ENCODE results near the gene COPA. TPM values are rescaled to one million over a fixed set of nuclear protein-coding genes. Genes with fewer than 3 reads are reported as not detected.

The COPA gene
- total RNA-seq, 1 experiment from 2014 or later, result 155 TPM

DNA sequence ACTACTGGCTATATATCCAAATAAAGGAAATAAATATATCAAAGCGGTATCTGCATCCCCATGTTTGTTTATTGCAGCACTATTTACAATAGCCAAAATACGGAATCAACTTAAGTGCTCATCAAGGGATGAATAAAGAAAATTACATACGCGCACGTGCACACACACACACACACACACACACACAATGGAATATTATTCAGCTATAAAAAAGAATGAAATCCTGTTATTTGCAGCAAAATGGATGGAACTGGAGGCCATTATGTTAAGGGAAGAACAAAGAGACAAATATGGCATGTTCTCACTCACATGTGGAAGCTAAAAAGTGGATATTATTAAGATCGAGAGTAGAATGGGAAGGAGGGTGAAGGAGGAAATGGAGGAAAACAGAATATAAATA, 20.2 kb downstream of the COPA start:
- intact Hi-C loops (cut with micrococcal nuclease; ENCODE audit: unreplicated experiment), result no loop called here
- TF ChIP-seq, protein P1, sequence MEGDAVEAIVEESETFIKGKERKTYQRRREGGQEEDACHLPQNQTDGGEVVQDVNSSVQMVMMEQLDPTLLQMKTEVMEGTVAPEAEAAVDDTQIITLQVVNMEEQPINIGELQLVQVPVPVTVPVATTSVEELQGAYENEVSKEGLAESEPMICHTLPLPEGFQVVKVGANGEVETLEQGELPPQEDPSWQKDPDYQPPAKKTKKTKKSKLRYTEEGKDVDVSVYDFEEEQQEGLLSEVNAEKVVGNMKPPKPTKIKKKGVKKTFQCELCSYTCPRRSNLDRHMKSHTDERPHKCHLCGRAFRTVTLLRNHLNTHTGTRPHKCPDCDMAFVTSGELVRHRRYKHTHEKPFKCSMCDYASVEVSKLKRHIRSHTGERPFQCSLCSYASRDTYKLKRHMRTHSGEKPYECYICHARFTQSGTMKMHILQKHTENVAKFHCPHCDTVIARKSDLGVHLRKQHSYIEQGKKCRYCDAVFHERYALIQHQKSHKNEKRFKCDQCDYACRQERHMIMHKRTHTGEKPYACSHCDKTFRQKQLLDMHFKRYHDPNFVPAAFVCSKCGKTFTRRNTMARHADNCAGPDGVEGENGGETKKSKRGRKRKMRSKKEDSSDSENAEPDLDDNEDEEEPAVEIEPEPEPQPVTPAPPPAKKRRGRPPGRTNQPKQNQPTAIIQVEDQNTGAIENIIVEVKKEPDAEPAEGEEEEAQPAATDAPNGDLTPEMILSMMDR (IDR thresholded peaks at IDR 0.05; ENCODE audit: insufficient read depth in 1 of 2, low read depth in 1 of 2, low read length in 1 of 2, severe bottlenecking in 1 of 2, unreplicated experiment in 1 of 2), result no peak
- H3K36me3 ChIP-seq (ENCODE audit: control insufficient read depth, insufficient read depth, low read length), result no peaks in the 10 kb centered on the region
- no peak overlapping the region for H3K4me3 ChIP-seq (ENCODE audit: low read depth, low read length)
- Mint-ChIP-seq H3K27ac (ENCODE audit: unreplicated experiment) (no peak overlapping the region), H3K4me1 (ENCODE audit: low read depth, unreplicated experiment) (no peaks in the 10 kb centered on the region), H3K9me3 (ENCODE audit: unreplicated experiment) (no peaks in the 10 kb centered on the region), H3K27me3 (ENCODE audit: insufficient read depth, unreplicated experiment) (no peaks in the 10 kb centered on the region), H3K4me3 (ENCODE audit: unreplicated experiment) (no peak overlapping the region), H3K36me3 (ENCODE audit: insufficient read depth, unreplicated experiment) (peaks cover 89% of the 10 kb centered on the region)
- ChIA-PET CTCF (no interaction called here), POLR2A (no interaction called here)
- H3K4me1 ChIP-seq, result no peaks in the 10 kb centered on the region
- no TSS peak for BruUV-seq (replicated peaks)
- DNase-seq, result no peak
- no peaks in the 10 kb centered on the region for H3K27me3 ChIP-seq (replicated peaks; ENCODE audit: control insufficient read depth, insufficient read depth, low read length)
- H3K9me3 ChIP-seq, result no peaks in the 10 kb centered on the region

DNA sequence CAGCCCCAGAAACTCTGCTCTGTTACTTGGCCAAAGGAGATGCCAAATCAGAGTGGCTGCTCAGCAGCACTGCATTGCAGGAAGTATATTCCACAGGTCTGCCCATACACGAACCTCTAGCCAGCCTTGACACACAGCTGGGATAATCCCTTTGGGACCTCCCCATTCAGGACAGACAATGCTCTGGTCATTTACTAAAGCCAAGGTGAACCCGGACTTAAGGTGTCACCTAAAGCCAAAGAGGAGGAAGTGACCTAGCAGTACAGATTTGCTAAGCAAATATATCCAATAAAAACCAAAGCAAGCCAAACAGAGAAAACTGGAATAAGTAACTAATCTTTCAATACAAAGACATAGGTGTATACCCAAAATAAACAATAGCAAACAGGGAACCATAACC, 27.7 kb downstream of the COPA start:
- Histone ChIP-seq H3K27me3 (replicated peaks; ENCODE audit: control insufficient read depth, insufficient read depth, low read length) (no peaks in the 10 kb centered on the region), H3K4me1 (no peaks in the 10 kb centered on the region), H3K4me3 (ENCODE audit: low read depth, low read length) (no peak overlapping the region), H3K36me3 (ENCODE audit: control insufficient read depth, insufficient read depth, low read length) (peaks cover 4% of the 10 kb centered on the region), H3K9me3 (no peaks in the 10 kb centered on the region)
- H3K27ac Mint-ChIP-seq (ENCODE audit: unreplicated experiment), result no peak overlapping the region
- CTCF ChIA-PET, result no interaction called here
- no peak for DNase-seq
- H3K4me3 Mint-ChIP-seq (ENCODE audit: unreplicated experiment), result no peak overlapping the region
- intact Hi-C loops (cut with micrococcal nuclease; ENCODE audit: unreplicated experiment), result no loop called here
- POLR2A ChIA-PET, result no interaction called here
- BruUV-seq (replicated peaks), result no TSS peak
- no peaks in the 10 kb centered on the region for H3K9me3 Mint-ChIP-seq (ENCODE audit: unreplicated experiment)
- TF ChIP-seq, protein P1 (IDR thresholded peaks at IDR 0.05; ENCODE audit: insufficient read depth in 1 of 2, low read depth in 1 of 2, low read length in 1 of 2, severe bottlenecking in 1 of 2, unreplicated experiment in 1 of 2), result no peak
- H3K36me3 Mint-ChIP-seq (ENCODE audit: insufficient read depth, unreplicated experiment), result peaks cover 94% of the 10 kb centered on the region
- H3K4me1 Mint-ChIP-seq (ENCODE audit: low read depth, unreplicated experiment), result no peaks in the 10 kb centered on the region
- H3K27me3 Mint-ChIP-seq (ENCODE audit: insufficient read depth, unreplicated experiment), result no peaks in the 10 kb centered on the region

DNA sequence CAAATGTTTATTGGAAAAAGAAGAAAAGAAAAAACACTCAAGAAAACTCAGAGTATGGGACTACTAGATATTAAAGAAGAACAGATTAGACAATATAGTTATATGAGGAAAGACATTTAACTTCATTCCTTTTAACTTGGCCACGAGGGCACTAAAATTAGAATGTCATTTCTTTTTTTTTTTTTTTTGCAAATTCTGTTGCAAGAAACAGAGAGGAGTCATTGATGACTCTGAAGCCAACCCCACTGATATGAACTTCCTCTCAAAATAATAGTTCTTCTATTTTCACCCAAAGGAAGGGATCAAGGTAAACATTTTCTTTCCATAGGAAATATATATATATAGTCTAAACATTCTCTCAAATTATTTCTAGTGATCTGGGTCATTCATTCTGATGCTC, 33.5 kb downstream of the COPA start:
- H3K27me3 ChIP-seq (replicated peaks; ENCODE audit: control insufficient read depth, insufficient read depth, low read length), result no peaks in the 10 kb centered on the region
- Mint-ChIP-seq H3K36me3 (ENCODE audit: insufficient read depth, unreplicated experiment) (peaks cover 85% of the 10 kb centered on the region), H3K27me3 (ENCODE audit: insufficient read depth, unreplicated experiment) (no peaks in the 10 kb centered on the region), H3K27ac (ENCODE audit: unreplicated experiment) (no peak overlapping the region), H3K9me3 (ENCODE audit: unreplicated experiment) (no peaks in the 10 kb centered on the region), H3K4me1 (ENCODE audit: low read depth, unreplicated experiment) (no peaks in the 10 kb centered on the region), H3K4me3 (ENCODE audit: unreplicated experiment) (no peak overlapping the region)
- no TSS peak for BruUV-seq (replicated peaks)
- no peak overlapping the region for H3K4me3 ChIP-seq (ENCODE audit: low read depth, low read length)
- H3K36me3 ChIP-seq (ENCODE audit: control insufficient read depth, insufficient read depth, low read length), result peaks cover 6% of the 10 kb centered on the region
- CTCF ChIA-PET, result no interaction called here
- H3K9me3 ChIP-seq, result no peaks in the 10 kb centered on the region
- POLR2A ChIA-PET, result no interaction called here
- no peaks in the 10 kb centered on the region for H3K4me1 ChIP-seq
- intact Hi-C loops (cut with micrococcal nuclease; ENCODE audit: unreplicated experiment), result no loop called here
- TF ChIP-seq, protein P1 (IDR thresholded peaks at IDR 0.05; ENCODE audit: insufficient read depth in 1 of 2, low read depth in 1 of 2, low read length in 1 of 2, severe bottlenecking in 1 of 2, unreplicated experiment in 1 of 2), result no peak
- no peak for DNase-seq

All from Caco-2 (cell line).